Iris pigment epithelial cell (primary cell): Measurements from ENCODE around the gene NBPF1.
"Not testable (repeated sequence)": the region's sequence is repeated elsewhere in the genome, so short reads cannot be mapped to it uniquely, and the experiment has no call there.

Source experiments
- DNase-seq: peaks from one replicate; pipeline ENCODE4 v3.0.0-alpha.2; 2011; ENCODE audit warnings: low read depth

The NBPF1 gene

DNA sequence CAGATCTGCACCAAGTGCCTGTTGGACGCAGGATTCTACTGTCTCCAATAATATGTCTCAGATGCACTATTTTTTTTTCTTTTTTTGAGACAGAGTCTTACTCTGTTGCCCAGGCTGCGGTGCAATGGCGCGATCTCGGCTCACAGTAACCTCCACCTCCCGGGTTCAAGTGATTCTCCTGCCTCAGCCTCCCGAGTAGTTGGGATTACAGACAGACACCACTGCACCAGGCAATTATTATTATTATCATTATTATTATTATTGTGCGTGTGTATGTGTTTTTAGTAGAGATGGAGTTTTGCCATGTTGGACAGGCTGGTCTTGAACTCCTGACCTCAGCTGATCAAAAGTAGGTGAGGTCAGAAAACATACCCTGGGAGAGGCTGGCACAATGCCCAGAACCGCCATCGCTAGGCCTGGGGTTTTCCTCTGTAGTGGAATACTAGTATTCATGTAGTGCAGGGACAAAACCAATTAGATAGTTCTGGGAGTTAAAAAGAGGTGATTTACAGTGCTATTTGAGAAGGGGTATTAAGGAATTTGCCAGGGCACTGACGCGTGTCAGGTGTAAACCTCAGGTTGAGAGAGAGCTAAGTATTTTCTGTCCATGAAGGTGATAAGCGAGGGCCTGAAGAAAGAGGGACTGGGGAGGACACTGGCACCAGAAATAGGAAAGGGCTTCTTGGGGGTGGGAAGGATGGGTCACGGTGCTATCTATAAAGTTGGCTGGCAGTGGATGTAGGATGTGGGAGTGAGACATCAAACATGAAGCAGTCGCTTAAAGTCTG is 100.5 kb downstream of the NBPF1 start:
- DNase-seq: not testable (repeated sequence)
